ENCODE results near the gene GNGT1.
"Not testable (repeated sequence)": the region's sequence is repeated elsewhere in the genome, so short reads cannot be mapped to it uniquely, and the experiment has no call there.

GNGT1 gene

GRCh38 chr7:93914581-93915066, 8.3 kb downstream of the GNGT1 start:
- DNase-seq (ENCODE audit: low spot score) = no peak
- in situ Hi-C loops (cut with MboI; ENCODE audit: low sequenced_read_pairs, unreplicated experiment) = loop anchor here (25.0 kb wide), 1 partner anchor 473 kb away; the partner anchor contains the start of gene COL1A2
- TF ChIP-seq CTCF (IDR thresholded peaks at IDR 0.05; ENCODE audit: borderline replicate concordance, control extremely low read depth, extremely low read depth, insufficient read depth, missing control alignments) = no peak

- in situ Hi-C loops (cut with MboI; ENCODE audit: low sequenced_read_pairs, unreplicated experiment) = loop anchor here (25.0 kb wide), 1 partner anchor 472 kb away; the partner anchor contains the start of gene COL1A2
Measured at GRCh38 chr7:93915206-93915842, 9.0 kb downstream of the GNGT1 start.

GRCh38 chr7:93915888-93916287, 9.5 kb downstream of the GNGT1 start:
- in situ Hi-C loops (cut with MboI; ENCODE audit: low sequenced_read_pairs, unreplicated experiment) = loop anchor here (25.0 kb wide), 1 partner anchor 471 kb away; the partner anchor contains the start of gene COL1A2
- DNase-seq (ENCODE audit: low spot score) = not testable (repeated sequence)

More at GRCh38 chr7:93915206-93915842, 9.0 kb downstream of the GNGT1 start:
- not testable (repeated sequence) for DNase-seq (ENCODE audit: low spot score)

- in situ Hi-C loops (cut with MboI; ENCODE audit: low sequenced_read_pairs, unreplicated experiment) = loop anchor here (25.0 kb wide), 1 partner anchor 471 kb away; the partner anchor contains the start of gene COL1A2
- DNase-seq (ENCODE audit: low spot score) = not testable (repeated sequence)
Measured at GRCh38 chr7:93916315-93916714, 9.9 kb downstream of the GNGT1 start.

GRCh38 chr7:93920496-93921182, 14.3 kb downstream of the GNGT1 start:
- TF ChIP-seq CTCF (IDR thresholded peaks at IDR 0.05; ENCODE audit: borderline replicate concordance, control extremely low read depth, extremely low read depth, insufficient read depth, missing control alignments) = no peak
- in situ Hi-C loops (cut with MboI; ENCODE audit: low sequenced_read_pairs, unreplicated experiment) = loop anchor here (25.0 kb wide), 1 partner anchor 467 kb away; the partner anchor contains the start of gene COL1A2
- DNase-seq (ENCODE audit: low spot score) = no peak

GRCh38 chr7:93921186-93921585, 14.8 kb downstream of the GNGT1 start:
- in situ Hi-C loops (cut with MboI; ENCODE audit: low sequenced_read_pairs, unreplicated experiment) = loop anchor here (25.0 kb wide), 1 partner anchor 466 kb away; the partner anchor contains the start of gene COL1A2
- no peak for TF ChIP-seq CTCF (IDR thresholded peaks at IDR 0.05; ENCODE audit: borderline replicate concordance, control extremely low read depth, extremely low read depth, insufficient read depth, missing control alignments)
- DNase-seq (ENCODE audit: low spot score) = no peak

GRCh38 chr7:93921607-93922566, 15.5 kb downstream of the GNGT1 start, which contains the start of gene GNG11:
Gene GNG11 (plus strand): TSS chr7:93921735. CDS start chr7:93922138, 403 bp downstream.
- peak; percentile 66 for DNase-seq (ENCODE audit: low spot score)
- in situ Hi-C loops (cut with MboI; ENCODE audit: low sequenced_read_pairs, unreplicated experiment) = loop anchor here (25.0 kb wide), 1 partner anchor 465 kb away; the partner anchor contains the start of gene COL1A2
- peak; percentile 34 for TF ChIP-seq CTCF (IDR thresholded peaks at IDR 0.05; ENCODE audit: borderline replicate concordance, control extremely low read depth, extremely low read depth, insufficient read depth, missing control alignments)

All from GM13976 (cell line).